ENCODE data around the gene SMC1B. TPM values are rescaled to one million over a fixed set of nuclear protein-coding genes. Genes with fewer than 3 reads are reported as not detected.
A peak's percentile ranks its signal among the peaks of the same experiment; 100 is the strongest.

The SMC1B gene
- total RNA-seq, 1 donor from 2014 or later = not detected

DNA sequence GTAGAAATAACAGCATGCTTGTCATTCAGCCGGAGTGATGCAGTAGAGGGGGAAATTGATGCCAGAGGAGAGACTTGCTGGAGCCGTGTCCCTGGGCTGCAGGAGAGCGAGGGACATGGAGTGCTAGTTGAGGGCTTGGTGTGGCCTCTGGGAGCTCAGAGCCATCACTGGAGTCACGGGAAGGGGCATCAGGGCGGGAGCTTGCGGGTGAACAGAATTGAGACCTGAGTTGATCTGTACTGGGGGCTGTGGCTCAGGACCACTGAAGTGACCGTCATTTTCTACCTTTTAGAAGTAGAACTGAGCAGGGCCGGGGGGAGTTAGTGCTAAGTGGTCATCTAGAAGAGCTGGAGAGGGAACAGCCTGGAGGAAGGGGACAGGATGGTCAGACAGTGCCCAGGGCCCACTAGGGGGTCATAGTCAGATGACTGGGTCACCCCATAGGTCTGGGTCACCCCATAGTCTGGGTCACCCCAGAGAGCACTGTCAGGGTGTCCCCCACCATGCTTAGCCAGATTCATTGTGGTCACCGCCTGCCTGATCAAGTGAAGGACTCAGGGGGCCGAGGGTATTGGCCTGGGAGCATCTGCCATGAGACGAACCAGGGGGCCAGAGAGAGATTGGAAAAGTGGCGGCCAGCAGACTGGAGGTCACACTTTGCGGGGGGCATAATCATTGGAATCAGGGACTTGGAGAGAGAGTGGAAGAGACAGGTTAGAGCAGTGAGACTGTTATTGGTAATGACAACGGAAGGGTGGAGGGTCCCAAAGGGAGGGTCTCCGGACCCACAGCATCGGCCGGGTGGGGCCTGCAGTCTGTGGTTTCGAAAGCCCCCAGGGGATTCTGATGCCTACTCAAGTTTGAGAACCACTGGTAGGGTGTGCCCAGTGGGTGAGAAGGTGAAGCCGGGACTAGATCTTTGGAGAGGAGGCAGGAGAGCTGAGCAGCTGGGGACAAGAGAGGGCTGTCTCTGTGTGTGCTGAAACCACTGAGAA is 15.3 kb upstream of the SMC1B start:
- Mint-ChIP-seq H3K27me3 (ENCODE audit: unreplicated experiment) (peaks cover 14% of the 10 kb centered on the region), H3K36me3 (ENCODE audit: low read depth, unreplicated experiment) (peaks cover 4% of the 10 kb centered on the region), H3K9me3 (ENCODE audit: unreplicated experiment) (no peaks in the 10 kb centered on the region), H3K27ac (ENCODE audit: unreplicated experiment) (no peak overlapping the region), H3K4me1 (ENCODE audit: unreplicated experiment) (no peaks in the 10 kb centered on the region), H3K4me3 (ENCODE audit: unreplicated experiment) (peak overlapping the region; percentile 26)
- TF ChIP-seq, protein P1, sequence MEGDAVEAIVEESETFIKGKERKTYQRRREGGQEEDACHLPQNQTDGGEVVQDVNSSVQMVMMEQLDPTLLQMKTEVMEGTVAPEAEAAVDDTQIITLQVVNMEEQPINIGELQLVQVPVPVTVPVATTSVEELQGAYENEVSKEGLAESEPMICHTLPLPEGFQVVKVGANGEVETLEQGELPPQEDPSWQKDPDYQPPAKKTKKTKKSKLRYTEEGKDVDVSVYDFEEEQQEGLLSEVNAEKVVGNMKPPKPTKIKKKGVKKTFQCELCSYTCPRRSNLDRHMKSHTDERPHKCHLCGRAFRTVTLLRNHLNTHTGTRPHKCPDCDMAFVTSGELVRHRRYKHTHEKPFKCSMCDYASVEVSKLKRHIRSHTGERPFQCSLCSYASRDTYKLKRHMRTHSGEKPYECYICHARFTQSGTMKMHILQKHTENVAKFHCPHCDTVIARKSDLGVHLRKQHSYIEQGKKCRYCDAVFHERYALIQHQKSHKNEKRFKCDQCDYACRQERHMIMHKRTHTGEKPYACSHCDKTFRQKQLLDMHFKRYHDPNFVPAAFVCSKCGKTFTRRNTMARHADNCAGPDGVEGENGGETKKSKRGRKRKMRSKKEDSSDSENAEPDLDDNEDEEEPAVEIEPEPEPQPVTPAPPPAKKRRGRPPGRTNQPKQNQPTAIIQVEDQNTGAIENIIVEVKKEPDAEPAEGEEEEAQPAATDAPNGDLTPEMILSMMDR (IDR thresholded peaks at IDR 0.05; ENCODE audit: unreplicated experiment) = no peak
- DNase-seq (ENCODE audit: low spot score) = no peak

DNA sequence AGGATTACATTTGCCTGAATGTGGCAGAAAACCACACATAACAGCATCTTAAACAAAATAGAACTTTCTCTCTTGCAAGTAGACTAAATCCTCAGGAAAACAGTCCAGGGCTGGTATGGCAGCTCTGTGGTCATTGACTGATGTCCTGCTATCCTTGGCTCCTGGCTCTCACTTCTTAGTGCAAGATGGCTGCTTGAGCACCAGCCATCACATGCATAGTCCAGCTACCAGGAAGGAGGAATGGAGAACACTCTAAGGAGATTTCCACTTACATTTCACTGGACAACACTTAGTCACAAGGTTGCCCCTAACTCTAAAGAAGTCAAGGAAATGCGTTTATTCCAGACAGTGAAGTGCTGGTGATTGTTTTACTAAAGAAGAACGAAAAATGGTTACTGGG is 13.7 kb upstream of the SMC1B start:
- DNase-seq (ENCODE audit: low spot score) = no peak
- TF ChIP-seq, protein P1 (IDR thresholded peaks at IDR 0.05; ENCODE audit: unreplicated experiment) = no peak
- no peaks in the 10 kb centered on the region for H3K9me3 Mint-ChIP-seq (ENCODE audit: unreplicated experiment)
- peaks cover 14% of the 10 kb centered on the region for H3K27me3 Mint-ChIP-seq (ENCODE audit: unreplicated experiment)
- H3K4me3 Mint-ChIP-seq (ENCODE audit: unreplicated experiment) = no peak overlapping the region
- H3K36me3 Mint-ChIP-seq (ENCODE audit: low read depth, unreplicated experiment) = peaks cover 4% of the 10 kb centered on the region
- no peak overlapping the region for H3K27ac Mint-ChIP-seq (ENCODE audit: unreplicated experiment)
- H3K4me1 Mint-ChIP-seq (ENCODE audit: unreplicated experiment) = no peaks in the 10 kb centered on the region

DNA sequence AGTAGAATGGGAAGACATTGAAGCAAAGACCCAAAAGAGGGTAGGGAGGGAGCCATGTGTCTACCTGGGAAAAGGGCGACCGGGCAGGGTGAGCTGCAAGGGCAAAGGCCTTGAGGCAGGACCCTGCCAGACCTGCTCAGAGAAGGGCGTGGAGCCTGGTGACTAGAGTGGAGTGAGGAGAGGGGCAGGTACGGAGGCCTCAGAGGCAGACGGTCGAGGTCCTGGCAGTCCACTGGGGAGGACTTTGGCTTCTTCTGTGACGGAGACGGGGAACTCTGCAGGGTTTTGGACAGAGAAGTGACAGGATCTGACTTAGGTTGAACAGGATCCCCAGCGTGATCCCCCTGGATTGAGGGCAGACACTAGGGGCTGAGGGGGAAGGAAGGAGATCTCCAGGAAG is 13.0 kb upstream of the SMC1B start:
- TF ChIP-seq, protein P1 (IDR thresholded peaks at IDR 0.05; ENCODE audit: unreplicated experiment) = no peak
- H3K36me3 Mint-ChIP-seq (ENCODE audit: low read depth, unreplicated experiment) = peaks cover 4% of the 10 kb centered on the region
- peaks cover 12% of the 10 kb centered on the region for H3K27me3 Mint-ChIP-seq (ENCODE audit: unreplicated experiment)
- DNase-seq (ENCODE audit: low spot score) = no peak
- H3K4me1 Mint-ChIP-seq (ENCODE audit: unreplicated experiment) = no peaks in the 10 kb centered on the region
- H3K4me3 Mint-ChIP-seq (ENCODE audit: unreplicated experiment) = peak overlapping the region; percentile 29
- no peak overlapping the region for H3K27ac Mint-ChIP-seq (ENCODE audit: unreplicated experiment)
- no peaks in the 10 kb centered on the region for H3K9me3 Mint-ChIP-seq (ENCODE audit: unreplicated experiment)

DNA sequence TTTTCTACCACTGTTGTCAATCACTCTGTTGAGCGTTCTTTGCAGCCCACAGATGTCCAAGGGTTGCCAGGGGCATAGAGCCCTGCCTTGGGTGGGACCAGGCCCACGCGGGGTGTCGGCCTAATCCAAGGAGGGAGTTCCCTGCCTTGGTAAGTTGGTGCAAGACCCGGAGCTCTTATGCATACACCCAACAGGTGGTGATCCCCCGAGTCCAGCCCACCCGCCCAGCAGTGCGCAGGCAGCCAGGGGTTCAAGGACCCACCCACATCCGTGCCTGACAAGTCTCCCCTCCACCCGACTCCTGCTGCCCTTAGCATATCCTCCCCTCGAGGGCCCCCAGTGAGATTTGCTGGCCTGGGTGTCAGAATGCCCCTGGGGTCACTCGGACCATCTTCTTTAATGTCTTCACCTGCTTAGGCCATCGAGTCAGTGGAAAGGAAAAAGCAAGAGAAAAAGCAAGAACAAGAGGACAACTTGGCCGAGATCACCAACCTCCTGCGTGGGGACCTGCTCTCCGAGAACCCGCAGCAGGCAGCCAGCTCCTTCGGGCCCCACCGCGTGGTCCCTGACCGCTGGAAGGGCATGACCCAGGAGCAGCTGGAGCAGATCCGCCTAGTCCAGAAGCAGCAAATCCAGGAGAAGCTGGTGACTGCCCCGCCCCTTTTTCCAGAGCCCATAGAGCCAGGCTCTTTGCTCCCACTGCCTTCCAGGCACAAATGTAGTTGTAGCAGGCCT is 12.3 kb upstream of the SMC1B start:
- Mint-ChIP-seq H3K4me3 (ENCODE audit: unreplicated experiment) (peak overlapping the region; percentile 29), H3K9me3 (ENCODE audit: unreplicated experiment) (no peaks in the 10 kb centered on the region), H3K27me3 (ENCODE audit: unreplicated experiment) (peaks cover 12% of the 10 kb centered on the region), H3K36me3 (ENCODE audit: low read depth, unreplicated experiment) (peaks cover 4% of the 10 kb centered on the region), H3K27ac (ENCODE audit: unreplicated experiment) (no peak overlapping the region), H3K4me1 (ENCODE audit: unreplicated experiment) (no peaks in the 10 kb centered on the region)
- no peak for DNase-seq (ENCODE audit: low spot score)
- TF ChIP-seq, protein P1 (IDR thresholded peaks at IDR 0.05; ENCODE audit: unreplicated experiment) = no peak

Data from endothelial cell (in vitro differentiated cells).